Measurements from ENCODE around the gene CPA2. TPM values are rescaled to one million over a fixed set of nuclear protein-coding genes. Genes with fewer than 3 reads are reported as not detected.

CPA2 gene
- total RNA-seq, 2 donors from 2014 or later, result 0.41 TPM; not detected in 1

DNA sequence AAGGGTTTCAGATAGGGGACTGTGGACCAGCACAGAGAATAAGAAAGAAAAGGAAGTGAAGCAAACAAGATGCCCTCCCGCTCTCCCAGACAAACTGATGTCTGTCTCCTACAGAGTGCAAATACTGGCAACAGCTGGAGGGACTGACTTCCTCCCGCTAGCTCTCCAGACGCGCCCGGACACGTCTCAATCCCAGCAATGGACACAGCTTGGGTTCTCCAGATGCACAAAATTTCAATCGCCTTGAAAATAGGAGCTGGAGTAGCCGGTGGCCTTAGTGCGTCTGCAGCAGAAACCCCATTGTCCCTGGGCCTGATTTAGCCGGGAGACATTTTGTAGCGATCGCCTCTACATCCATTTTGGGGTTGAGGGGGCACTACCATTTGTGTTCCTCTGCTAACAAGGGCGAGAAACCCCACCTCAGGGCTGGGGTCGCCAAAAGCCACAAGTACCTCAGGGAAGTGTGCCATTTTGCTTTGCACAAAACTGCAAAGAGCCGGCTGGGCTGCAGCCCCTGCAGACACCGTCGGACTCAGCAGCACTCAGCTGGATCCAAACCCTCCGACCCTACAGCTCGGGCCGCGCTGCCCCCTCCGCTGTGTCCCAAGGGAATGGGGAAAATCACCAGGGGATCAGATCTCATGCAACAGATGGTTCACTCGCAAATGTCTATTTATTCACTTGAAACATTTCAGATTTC lies 5.9 kb downstream of the CPA2 start:
- peaks cover 15 to 40% of the 10 kb centered on the region in 2 donors for H3K4me1 ChIP-seq (ENCODE audit: control insufficient read depth in 1 of 2, low read depth in 2 of 2)
- peak overlapping the region; percentile 70 for H3K4me3 ChIP-seq
- H3K9me3 ChIP-seq, result no peaks in the 10 kb centered on the region
- no peaks in the 10 kb centered on the region for H3K27me3 ChIP-seq (replicated peaks; ENCODE audit: insufficient read depth)
- DNase-seq (ENCODE audit: low spot score), result no peak
- H3K27ac ChIP-seq, result no peak overlapping the region
- ATAC-seq (ENCODE audit: insufficient number of reproducible peaks, low FRiP score, low read depth), result no peak
- TF ChIP-seq CTCF (IDR thresholded peaks at IDR 0.05), result no peak
- H3K36me3 ChIP-seq, result no peaks in the 10 kb centered on the region

- Histone ChIP-seq H3K4me3 (peak overlapping the region; percentile 70), H3K27ac (no peak overlapping the region), H3K9me3 (no peaks in the 10 kb centered on the region), H3K4me1 (ENCODE audit: control insufficient read depth in 1 of 2, low read depth in 2 of 2) (peaks cover 15 to 41% of the 10 kb centered on the region in 2 donors), H3K27me3 (replicated peaks; ENCODE audit: insufficient read depth) (no peaks in the 10 kb centered on the region), H3K36me3 (no peaks in the 10 kb centered on the region)
- DNase-seq (ENCODE audit: low spot score) (no peak), ATAC-seq (ENCODE audit: insufficient number of reproducible peaks, low FRiP score, low read depth) (no peak)
- no peak for TF ChIP-seq CTCF (IDR thresholded peaks at IDR 0.05)
Observed at GRCh38 chr7:130273081-130273932, 6.6 kb downstream of the CPA2 start.

DNA sequence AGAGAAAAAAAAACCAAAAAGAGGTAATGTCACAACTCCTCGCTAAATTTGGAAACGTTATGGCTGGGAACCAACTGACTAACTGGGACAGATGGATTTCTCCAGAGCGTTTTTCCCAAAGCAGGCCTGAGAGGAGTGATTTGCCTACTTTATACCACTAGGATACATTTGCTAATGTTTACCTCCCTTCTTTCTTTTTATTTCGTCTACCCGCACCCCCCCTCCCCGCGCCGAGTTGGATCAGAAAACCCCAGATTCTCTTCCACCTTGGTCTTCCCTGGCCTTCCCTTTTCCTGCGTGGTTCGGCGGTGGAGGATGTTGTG lies 7.2 kb downstream of the CPA2 start:
- ATAC-seq (ENCODE audit: insufficient number of reproducible peaks, low FRiP score, low read depth), result peak; percentile 57
- Histone ChIP-seq H3K9me3 (no peaks in the 10 kb centered on the region), H3K36me3 (no peaks in the 10 kb centered on the region), H3K4me3 (peak overlapping the region; percentile 70), H3K4me1 (ENCODE audit: control insufficient read depth in 1 of 2, low read depth in 2 of 2) (peaks cover 15 to 45% of the 10 kb centered on the region in 2 donors), H3K27me3 (replicated peaks; ENCODE audit: insufficient read depth) (no peaks in the 10 kb centered on the region), H3K27ac (peak overlapping the region; percentile 23 to 32)
- peak; percentile 35 for TF ChIP-seq CTCF (IDR thresholded peaks at IDR 0.05)
- no peak for DNase-seq (ENCODE audit: low spot score)

GRCh38 chr7:130274296-130274695 lies 7.6 kb downstream of the CPA2 start:
- Histone ChIP-seq H3K27ac (peak overlapping the region; percentile 23 to 32), H3K9me3 (no peaks in the 10 kb centered on the region), H3K4me1 (ENCODE audit: control insufficient read depth in 1 of 2, low read depth in 2 of 2) (peaks cover 15 to 45% of the 10 kb centered on the region in 2 donors), H3K36me3 (no peaks in the 10 kb centered on the region), H3K4me3 (peak overlapping the region; percentile 70), H3K27me3 (replicated peaks; ENCODE audit: insufficient read depth) (no peaks in the 10 kb centered on the region)
- ATAC-seq (ENCODE audit: insufficient number of reproducible peaks, low FRiP score, low read depth), result no peak
- no peak for DNase-seq (ENCODE audit: low spot score)
- no peak for TF ChIP-seq CTCF (IDR thresholded peaks at IDR 0.05)

GRCh38 chr7:130274983-130275591 lies 8.4 kb downstream of the CPA2 start:
- H3K4me3 ChIP-seq, result peak overlapping the region; percentile 45
- no peaks in the 10 kb centered on the region for H3K36me3 ChIP-seq
- ATAC-seq (ENCODE audit: insufficient number of reproducible peaks, low FRiP score, low read depth), result no peak
- H3K4me1 ChIP-seq (ENCODE audit: control insufficient read depth in 1 of 2, low read depth in 2 of 2), result peaks cover 15 to 45% of the 10 kb centered on the region in 2 donors
- no peaks in the 10 kb centered on the region for H3K9me3 ChIP-seq
- H3K27me3 ChIP-seq (replicated peaks; ENCODE audit: insufficient read depth), result no peaks in the 10 kb centered on the region
- TF ChIP-seq CTCF (IDR thresholded peaks at IDR 0.05), result no peak
- H3K27ac ChIP-seq, result peak overlapping the region in 1 of 2 donors; percentile 13
- DNase-seq (ENCODE audit: low spot score), result no peak
